EH (cell line): ENCODE data around the gene KNDC1.
"Not testable (repeated sequence)": the region's sequence is repeated elsewhere in the genome, so short reads cannot be mapped to it uniquely, and the experiment has no call there.

ENCODE experiments used
- DNase-seq: peaks from one replicate; pipeline ENCODE4 v3.0.0-alpha.2; 2015; ENCODE audit warnings: low read depth

KNDC1 gene

DNA sequence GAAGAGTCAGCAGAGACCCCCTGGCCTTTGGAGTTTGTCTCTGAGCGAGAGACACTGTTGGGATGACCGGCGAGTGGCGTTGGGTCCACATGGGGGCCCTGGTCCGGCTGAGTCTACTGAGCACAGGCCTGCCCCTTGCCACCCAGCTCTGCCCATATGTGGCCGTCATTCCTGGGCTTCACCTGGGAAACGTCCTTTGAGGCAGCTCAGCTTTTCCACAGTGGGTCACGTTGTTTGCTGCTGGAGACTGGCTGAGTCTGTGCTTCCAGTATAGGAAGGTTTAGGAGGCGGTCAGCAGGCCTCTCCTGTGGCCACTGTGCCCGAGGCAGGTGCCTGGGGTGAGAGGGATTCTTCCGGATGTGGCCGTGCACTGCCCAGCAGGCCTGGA, 99.6 kb downstream of the KNDC1 start:
- DNase-seq: no peak

DNA sequence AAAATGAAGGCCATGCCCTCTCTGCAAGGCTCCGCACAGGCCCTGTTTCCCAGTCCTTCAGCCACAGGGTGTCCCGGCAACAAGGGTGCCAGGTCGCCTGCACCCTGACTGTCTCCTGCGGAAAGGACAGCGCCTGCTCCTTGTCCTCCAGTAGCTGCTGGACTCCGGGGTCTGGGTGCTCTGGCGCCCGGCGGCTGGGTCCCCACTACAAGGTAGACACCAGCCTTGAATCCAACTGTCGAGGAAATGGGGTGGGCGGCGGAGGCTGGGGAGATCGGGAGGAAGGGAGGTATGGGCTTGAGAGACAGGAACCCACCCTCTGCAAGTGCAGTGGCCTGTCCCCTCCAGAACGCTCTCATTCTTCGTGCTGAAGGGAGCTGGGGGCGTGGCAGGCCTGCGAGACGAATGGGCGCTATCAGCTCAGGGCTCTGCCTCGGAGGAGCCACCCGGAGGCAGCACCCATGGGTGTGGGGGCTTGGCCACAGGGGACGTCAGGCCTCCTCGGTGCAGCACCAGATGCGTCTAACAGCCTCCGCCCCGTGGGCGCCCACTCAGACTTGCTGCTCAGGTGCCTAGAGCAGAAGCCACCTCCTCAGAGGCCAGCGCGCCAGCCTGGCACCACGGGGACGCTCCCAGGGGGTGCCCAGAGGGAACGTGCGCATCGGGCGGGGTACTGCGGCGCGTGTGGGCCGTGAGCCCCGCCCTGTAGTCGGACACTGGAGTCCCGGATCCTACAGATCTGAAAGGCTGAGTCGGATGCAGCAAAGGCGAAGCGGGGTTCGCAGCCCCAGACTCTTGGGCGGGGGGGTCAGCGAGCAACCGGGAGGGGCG, 101.1 kb downstream of the KNDC1 start:
- DNase-seq: peak; percentile 39

DNA sequence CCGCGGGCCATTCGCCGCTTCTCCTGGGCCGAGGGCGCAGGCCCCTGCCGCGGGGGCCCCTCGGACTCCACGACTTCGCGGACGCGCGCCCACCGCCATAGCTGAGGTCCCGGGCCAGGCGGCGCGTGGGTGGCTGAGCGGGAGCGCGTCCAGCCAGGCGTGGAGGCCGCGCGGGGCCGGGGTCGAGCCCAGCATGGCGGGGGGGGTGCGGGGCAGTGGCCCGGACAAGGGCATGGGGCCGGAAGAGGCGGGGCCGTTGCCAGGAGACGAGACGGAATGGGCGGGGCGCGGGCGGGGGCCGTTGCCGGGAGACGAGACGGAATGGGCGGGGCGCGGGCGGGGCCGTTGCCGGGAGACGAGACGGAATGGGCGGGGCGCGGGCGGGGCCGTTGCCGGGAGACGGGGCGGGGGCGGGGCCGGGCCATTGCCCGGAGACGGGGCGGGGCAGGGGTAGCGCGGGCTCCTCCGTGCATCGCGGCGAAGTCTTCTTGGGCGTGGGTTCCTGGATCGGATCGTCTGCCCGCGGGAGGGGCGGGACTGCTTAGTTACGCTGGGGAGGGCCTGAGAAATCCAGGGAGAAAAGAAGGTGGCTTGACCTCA, 101.8 kb downstream of the KNDC1 start:
- peak; percentile 73 for DNase-seq

DNA sequence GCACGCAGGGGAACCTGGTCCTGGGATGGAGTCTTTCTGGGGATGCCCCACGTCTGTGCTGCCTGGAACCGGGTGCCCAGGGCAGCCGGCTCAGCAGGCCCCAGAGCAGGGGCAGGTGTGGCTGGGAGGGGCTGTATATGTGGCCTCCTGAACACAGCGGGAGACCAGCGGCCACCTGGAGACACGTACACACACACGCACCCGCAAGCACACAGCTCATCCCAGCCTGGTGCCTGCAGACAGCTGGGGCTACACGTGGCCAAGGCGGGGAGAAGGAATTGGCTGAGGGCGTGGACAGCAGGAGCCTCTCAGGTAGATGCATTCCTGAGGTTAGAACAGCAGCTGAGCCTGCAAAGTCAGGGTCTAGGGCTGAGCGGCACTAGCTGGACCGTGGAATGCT, 102.7 kb downstream of the KNDC1 start:
- DNase-seq: no peak

DNA sequence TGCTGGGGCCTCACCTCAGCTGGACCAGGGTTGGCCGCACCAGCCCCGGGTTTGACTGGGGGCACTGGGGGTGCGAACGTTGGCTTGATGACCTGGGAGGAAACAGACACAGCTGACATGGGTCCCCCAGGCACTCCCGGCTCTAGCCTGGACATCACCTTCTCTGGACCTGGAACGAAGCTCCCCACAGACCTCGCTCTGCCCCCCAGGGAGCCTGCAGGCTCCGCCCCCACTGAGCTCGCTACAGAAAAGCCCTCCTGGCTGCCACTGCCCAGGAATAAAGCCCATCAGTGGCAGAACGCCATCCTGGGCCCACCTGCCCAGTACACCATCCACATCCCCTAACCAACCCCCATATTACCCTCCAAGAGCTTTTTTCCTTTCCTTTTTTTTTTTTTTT, 103.7 kb downstream of the KNDC1 start:
- DNase-seq: no peak

DNA sequence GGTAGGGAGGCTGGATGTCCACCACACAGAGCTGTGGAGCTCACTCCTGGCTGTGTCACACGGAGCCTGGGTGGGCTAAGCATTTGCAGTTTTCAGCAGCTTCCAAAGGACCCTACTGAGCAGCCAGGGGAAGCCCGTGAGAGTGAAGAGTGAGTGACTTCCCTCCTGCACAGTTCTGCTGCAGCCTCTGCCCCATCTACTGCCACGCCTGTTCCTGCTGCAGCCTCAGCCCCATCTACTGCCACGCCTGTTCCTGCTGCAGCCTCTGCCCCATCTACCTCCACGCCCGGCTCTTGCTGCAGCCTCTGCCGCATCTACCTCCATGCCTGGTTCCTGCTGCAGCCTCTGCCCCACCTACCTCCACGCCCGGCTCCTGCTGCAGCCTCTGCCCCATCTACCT, 104.4 kb downstream of the KNDC1 start:
- DNase-seq: no peak

DNA sequence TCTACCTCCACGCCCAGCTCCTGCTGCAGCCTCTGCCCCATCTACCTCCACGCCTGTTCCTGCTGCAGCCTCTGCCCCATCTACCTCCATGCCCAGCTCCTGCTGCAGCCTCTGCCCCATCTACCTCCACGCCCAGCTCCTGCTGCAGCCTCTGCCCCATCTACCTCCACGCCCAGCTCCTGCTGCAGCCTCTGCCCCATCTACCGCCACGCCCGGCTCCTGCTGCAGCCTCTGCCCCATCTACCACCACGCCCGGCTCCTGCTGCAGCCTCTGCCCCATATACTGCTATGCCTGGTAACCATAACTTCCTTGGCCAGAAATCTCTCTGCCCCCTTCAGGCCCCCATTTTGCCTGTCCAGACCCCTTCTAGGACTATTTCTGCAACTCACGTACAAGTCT, 105.0 kb downstream of the KNDC1 start:
- DNase-seq: not testable (repeated sequence)

DNA sequence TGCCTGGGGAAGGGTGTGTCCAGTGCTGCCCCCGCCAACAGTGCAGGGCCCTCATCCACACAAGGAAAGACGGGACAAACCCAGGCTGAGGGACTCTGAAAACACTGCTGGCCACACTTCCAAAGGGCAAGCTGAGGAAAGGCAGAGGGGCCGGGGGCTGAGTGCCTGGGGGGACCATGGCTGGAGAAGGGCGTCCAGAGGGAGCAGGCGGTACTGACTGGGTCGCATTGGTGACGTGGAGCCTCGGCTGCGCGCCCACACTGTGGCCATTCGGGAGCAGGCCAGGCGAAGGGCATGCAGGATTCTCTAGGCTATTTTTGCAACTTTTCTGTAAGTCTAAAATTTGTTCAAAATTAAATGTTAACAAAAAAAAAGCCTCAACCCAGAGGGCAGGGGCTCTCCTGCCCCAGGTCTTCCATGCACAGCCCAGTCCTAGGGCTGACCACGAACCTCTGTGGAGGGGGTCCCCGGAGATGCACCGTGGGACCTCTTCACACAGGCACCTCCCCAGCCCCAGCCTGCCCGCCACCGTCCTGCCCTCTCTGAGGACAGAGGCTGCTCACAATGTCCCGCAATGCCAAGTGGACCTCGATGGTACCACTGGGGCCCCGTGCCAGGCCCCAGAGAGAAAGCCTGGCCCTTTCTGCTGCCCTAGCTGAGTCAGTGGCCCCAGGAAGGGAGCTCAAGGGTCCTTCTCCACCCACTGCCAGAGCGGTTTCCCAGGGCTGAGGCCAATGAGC, 106.2 kb downstream of the KNDC1 start:
- no peak for DNase-seq

DNA sequence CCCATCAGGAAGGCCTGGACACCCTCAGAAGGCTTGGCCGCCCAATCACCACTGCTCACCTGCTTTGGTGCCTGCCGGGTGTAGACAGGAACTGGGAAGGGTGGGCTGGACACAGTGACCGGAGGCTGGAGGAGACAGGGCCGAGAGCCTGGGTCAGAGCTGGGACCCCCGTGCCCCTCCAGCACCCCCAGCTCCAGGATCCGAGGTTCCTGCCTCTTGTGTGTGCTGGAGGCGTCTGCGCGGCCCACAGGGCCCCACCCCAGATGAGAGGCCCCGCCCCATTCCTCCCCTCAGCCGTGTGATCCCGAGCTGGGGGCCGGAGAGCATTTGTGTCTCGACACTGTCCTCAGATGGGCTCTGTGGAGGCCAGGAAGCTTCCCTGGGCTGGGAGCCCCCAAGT, 107.3 kb downstream of the KNDC1 start:
- DNase-seq: no peak

DNA sequence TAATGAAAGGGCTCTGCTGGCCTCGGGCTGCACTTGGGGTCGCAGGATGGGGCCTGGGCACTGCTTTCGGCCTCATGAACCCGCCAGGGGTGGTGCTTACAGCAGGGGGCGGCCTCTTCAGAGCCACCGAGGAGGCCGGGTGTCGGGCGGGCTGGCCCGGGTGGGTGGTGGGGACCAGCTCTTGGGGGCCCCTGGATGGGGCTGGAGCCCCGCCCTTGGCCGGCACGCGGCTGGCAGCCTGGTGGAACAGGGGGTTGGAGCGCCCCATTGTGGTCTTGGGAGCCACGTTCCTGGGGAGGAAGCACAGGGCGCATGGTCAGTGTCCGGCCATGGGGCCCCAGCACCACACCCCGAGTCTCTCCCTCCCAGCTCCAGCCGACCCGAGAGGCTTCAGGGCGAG, 107.8 kb downstream of the KNDC1 start:
- no peak for DNase-seq

DNA sequence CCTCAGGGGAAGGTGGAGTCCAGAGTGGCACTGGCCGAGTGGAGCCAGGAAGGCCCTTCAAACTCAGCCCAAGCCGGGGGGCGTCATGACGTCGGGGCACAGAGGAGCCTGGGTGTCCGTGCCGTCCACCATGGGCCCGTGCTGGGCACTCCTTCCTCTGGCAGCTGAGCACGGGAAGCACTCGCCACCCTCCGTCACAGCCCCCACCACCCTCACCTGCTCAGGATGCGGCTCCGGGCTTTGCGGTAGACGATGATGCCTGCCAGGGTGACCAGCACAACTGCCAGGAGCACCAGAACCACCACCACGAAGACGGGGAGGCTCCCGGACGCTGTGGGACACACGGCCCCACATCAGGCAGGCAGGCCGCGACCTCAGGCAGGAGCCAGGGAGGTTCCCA, 108.5 kb downstream of the KNDC1 start:
- no peak for DNase-seq

DNA sequence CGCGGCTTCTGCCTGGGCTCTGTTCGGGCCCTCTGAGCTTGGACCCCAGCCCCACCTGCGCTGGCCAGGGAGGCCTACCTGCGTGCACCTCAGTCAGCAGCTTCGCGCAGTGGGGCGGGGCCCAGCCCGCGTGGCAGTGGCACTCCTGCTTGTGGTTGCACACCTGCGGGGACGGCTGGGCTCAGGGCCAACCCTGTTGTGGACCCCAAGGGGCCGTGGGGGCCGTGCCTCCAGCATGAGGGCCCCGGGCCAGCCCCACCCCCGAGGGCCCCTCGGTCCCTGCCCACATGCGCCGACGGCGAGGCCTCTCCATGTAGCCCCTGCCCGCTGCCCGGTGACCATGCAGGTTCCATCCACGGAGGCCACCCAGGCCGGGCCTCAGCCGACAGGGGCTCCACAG, 109.3 kb downstream of the KNDC1 start:
- no peak for DNase-seq

DNA sequence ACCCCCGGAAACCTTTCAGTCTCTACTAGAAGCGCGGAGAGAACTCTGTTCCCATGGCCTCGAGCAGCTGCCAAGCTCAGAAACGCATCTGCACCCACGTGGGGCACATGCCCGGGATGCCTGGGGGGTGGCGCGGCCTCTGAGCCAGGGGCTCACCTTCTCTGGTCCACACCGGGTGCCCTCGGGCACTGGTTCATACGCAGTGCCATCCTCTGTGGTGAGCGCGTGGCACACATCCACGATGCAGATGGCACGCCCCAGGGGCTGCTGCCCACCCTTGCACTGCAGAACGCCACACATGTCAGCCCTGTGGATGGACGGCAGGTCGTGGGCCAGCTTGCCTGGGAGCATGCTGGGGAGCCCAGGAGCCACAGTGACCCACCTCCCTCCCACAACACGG, 110.2 kb downstream of the KNDC1 start:
- no peak for DNase-seq

DNA sequence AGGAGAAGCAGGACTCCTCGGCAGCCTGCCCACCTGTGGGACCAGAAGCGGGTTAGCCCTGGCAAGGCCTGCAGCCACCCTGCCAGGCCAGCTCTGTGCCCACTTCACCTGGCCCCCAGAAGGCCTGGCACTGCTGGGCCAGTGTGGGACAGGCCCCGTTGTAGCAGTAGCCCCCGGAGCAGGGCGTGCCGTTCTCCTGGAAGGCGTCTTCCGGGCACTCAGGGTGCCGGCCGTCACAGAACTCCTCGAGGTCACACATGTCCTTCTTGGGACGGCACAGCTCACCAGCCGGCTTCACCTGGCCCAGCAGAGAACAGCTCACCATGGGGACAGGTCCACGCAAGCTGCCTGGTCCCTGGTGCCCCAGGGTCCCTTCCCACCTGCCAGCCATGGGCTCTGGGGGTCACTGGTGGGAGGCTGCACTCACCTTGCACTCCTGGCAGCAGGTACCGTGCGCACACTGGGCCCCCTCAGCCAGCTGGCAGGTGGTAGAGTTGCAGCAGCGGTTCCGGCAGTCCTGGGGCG, 110.8 kb downstream of the KNDC1 start:
- no peak for DNase-seq

DNA sequence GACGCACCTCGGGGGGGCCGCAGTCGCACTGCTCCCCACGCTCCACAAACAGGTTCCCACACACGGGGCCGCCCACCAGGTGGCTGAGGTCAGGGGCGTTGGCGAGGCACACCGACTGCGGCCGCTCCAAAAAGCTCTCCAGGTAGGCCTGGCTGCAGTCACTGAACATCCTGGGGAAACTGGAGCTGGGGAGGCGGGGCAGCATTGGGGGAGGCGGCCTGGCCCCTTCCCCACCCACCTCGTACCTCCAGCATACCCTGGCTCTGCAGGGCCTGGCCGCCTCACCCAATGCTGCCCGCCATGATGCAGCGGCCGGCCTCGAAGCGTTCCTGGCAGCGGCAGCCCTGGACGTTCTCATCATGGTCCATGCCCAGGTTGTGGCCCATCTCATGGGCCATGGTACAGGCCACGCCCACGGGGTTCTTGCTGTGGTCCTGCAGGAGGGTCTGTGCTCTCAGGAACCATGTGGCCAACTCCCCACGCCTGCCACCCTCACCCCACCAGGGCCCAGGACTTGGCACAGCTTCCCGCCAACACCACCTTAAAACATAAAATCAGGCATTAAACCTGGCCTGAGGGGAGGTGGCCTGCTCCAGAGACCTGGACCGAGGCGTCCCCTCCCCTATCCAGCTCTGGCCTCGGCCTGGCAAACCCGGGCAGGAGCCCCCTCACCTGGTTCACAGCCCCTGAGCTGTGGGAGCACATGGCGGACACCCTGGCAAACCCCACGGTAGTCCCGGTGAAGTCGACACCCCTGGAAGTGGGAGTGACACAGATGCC, 111.7 kb downstream of the KNDC1 start:
- DNase-seq: no peak

DNA sequence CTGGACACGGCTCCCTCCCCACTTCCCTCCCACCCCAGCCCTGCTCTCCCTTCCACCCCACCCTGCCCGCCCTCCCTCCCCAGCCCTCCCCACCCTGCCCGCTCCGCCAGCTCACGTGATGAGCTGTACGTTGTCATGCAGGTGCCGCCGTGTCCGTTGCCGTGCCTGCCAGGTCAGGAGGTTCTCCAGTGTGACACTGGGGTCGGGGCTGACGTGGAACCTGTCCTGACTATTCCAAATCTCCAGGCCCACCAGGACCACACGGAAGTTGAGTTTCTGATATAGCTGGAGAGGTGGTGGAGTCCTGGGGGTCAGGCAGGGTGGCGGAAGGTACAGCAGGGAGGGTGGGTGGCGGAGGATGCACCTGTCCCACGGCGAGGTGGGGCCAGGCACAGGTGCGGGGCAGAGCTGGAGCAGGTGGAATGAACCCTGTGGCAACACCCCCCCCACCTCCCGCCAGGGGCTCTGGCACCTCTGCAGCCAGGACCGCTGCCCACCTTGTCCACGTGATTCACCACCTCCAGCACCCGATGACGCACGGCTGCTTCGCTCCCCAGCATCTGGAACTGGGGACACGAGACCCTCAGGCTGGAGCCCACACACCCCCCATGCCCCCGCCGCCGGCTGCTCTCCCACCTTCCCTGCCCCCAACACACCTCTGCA, 112.4 kb downstream of the KNDC1 start:
- no peak for DNase-seq

DNA sequence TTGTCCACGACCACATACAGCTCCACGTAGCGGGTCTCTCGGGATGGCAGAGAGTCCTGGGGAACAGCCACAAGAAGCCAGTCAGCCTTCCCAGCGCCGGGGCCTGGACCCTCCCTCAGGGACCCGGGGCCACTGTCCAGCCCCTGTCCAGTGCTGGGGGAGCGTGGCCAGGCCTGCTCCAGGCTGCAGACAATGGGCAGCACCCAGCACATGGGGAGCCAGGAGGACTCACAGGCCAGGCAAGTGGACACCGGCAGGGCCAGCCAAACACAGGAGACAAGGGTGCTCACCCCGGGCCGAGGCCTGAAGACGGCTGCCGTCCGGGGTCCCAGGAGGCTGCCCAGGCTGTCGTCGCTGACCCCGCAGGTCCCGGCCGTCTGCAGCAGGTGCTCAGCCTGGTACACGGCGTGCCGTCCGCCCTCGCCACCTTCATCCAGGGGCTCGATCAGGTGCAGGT, 113.0 kb downstream of the KNDC1 start:
- DNase-seq: no peak

DNA sequence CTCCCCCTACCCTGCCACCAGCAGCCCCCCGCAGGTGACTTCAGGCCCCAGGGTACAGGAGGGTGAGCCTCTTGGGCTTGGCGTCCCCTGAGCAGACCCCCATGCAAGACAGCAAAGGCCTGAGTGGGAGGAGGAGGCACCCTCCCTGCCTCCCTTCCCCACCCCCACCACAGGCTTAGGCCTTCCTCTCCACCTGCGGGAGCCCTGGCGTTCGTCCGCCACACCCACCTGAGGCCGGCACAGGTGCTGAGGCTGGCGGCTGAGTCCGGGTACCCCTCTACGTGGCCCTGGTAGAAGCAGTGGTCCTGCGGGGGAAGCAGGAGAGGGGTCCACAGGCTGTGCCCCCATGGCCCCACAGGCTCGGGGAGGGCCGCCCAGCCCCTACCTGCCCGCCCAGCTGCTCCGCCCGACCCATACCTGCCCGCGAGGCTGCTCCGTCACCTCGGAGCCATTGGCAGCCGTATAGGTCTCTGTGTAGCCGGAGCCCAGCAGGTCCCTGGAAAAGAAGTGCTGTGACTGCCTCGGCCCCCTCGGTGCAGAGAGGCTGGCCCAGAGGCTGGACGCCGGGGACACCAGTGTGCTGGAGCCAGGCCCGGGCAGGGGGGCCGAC, 113.6 kb downstream of the KNDC1 start:
- no peak for DNase-seq

DNA sequence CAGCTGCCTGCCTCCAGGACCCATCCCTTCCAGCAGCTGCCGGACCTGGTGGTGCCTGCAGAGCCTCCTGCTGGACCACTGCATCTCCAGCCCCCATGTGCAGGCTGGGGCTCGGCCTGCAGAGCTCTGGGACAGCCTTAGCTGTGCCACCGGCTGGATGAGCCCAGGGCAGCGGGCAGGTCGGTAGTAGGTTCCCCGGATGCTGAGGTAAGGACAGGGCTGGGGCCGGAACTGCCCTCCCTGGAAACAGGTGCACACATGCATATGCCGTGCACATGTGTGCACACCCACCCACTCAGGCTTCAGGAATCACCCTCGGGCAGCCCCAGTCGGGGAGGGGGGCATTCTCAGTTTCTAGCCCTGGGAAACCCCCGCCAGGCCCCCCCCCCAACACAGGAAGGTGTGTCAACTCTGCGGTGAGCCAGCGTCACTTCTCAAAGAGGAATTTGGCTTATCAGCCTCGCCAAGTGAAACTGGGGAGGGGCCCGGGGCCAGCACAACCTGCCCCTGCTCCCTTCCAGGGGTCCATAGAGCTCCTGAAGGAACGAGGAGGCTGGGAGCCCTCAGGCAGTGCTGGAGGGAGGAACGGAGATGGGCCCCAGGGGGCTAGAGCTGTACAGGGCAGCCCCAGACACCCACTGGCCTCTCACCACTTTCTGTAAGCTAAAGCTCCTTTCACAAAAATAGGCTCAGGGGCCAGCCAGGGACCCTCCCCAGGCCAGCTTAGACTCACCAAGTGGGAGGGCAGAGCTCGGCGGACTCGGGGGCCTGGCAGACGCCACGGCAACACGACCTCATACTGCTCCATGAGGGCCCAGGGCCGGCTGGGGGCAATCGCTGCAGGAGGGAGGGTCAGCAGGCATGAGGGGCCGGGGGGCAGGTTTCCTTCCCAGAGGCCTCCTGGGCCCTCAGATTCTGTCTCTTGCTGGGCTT, 115.0 kb downstream of the KNDC1 start:
- no peak for DNase-seq

DNA sequence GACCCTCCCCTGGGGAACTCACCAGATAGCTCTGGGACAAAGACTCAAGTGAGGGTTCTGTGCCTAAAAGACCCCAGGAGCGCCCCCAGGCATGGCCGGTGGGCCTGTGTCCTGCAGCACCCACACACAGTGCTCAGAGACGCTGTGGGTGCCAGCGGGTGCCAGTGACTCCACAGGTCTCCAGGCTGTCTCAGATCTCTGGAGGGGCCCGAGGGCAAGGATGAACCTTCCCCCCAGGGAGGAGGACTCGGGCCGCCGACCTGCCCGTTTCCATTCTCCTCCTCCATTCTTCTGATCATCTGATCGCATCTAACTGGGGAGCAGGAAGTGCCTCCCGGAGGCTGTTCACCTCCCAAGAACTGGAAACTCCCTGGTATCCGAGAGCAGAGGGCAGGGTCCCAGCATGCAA, 115.7 kb downstream of the KNDC1 start:
- no peak for DNase-seq
